ENCODE data around the gene C1S.

Gene C1S

DNA sequence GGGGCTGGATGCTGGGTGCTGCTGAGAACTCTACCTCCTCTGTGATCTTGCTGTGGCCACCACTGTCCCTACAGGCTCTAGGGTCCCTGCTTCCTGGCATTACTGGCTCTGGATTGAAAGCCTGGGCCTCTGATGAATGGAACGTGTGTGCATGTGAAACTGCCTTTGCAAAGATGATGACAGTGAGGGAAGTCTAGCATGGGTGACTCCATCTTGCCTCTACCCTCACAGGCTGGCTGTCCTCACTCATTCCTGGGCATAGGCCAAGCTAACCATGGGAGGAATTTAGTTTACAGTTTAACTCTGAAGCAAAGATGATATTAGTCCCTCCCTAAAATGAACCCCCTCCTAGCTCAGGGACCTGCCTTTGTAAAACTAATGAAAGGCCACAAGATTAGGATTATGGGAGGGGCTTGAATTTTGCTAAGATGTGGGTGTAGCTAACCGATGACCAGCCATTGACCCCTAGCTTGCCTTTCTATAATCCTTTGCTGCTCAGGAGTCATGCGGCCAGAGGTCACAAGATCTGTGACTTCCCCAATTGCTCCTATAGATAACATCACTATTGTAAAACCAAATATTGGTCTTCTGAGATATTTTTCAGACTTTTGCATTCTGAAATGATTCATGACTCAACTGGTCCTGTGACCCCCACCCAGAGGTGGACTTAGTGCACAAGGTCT, 2.2 kb upstream of the C1S start:
- TF ChIP-seq, protein P1, sequence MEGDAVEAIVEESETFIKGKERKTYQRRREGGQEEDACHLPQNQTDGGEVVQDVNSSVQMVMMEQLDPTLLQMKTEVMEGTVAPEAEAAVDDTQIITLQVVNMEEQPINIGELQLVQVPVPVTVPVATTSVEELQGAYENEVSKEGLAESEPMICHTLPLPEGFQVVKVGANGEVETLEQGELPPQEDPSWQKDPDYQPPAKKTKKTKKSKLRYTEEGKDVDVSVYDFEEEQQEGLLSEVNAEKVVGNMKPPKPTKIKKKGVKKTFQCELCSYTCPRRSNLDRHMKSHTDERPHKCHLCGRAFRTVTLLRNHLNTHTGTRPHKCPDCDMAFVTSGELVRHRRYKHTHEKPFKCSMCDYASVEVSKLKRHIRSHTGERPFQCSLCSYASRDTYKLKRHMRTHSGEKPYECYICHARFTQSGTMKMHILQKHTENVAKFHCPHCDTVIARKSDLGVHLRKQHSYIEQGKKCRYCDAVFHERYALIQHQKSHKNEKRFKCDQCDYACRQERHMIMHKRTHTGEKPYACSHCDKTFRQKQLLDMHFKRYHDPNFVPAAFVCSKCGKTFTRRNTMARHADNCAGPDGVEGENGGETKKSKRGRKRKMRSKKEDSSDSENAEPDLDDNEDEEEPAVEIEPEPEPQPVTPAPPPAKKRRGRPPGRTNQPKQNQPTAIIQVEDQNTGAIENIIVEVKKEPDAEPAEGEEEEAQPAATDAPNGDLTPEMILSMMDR (IDR thresholded peaks at IDR 0.05; ENCODE audit: low read depth, low read length, missing control alignments): no peak
- no peak overlapping the region for H3K4me3 ChIP-seq (ENCODE audit: low read depth, low read length)
- DNase-seq (ENCODE audit: low read depth): no peak
- in situ Hi-C loops (cut with HindIII; ENCODE audit: low sequenced_read_pairs): loop anchor here (5.0 kb wide), 1 partner anchor 49 kb away; the partner anchor contains the start of gene C1RL

DNA sequence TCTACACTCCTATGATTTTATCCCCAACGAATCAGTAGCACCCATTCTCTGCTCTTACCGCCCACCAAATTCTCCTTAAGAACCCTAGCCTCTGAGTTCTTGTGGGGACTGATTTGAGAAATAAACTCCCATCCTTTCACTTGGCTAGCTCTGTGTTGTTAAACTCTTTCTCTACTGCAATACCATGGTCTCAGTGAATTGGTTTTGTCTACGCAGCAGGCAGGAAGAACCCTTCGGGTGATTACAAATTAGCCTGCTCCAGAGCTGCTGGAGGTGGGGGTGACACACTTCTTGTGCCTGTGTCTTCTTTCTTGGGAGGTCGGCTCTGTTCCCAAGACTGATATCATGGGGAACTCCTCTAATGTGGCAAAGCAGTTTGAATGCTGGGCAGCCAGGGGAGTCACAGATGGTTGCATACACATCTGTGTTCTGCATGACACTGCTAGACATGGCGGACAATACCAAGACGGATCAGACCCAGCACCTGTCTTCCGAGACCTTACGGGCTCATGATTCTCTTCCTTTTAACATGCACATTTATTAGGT, 1.6 kb upstream of the C1S start:
- no peak overlapping the region for H3K4me3 ChIP-seq (ENCODE audit: low read depth, low read length)
- DNase-seq (ENCODE audit: low read depth): no peak
- in situ Hi-C loops (cut with HindIII; ENCODE audit: low sequenced_read_pairs): loop anchor here (5.0 kb wide), 1 partner anchor 48 kb away; the partner anchor contains the start of gene C1RL
- TF ChIP-seq, protein P1 (IDR thresholded peaks at IDR 0.05; ENCODE audit: low read depth, low read length, missing control alignments): no peak

DNA sequence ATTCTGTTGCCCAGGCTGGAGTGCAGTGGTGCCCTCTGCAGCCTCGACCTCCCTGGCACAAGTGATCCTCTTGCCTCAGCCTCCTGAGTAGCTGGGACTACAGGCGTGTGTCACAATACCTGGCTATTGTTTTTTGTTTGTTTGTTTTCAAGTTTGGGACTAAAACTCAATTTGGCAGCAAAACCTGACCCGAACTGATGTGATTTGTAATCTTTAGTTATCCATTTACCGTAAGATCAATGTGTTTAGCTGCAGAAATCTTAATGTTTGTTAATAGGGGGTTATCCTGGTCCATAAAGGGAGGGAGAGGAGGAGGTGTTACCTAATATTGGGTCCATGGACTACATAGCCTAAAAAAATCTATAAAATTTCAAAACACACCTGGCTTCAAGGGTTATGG, 738 bp upstream of the C1S start:
- TF ChIP-seq, protein P1 (IDR thresholded peaks at IDR 0.05; ENCODE audit: low read depth, low read length, missing control alignments): no peak
- H3K4me3 ChIP-seq (ENCODE audit: low read depth, low read length): no peak overlapping the region
- in situ Hi-C loops (cut with HindIII; ENCODE audit: low sequenced_read_pairs): loop anchor here (5.0 kb wide), 1 partner anchor 48 kb away; the partner anchor contains the start of gene C1RL
- no peak for DNase-seq (ENCODE audit: low read depth)

DNA sequence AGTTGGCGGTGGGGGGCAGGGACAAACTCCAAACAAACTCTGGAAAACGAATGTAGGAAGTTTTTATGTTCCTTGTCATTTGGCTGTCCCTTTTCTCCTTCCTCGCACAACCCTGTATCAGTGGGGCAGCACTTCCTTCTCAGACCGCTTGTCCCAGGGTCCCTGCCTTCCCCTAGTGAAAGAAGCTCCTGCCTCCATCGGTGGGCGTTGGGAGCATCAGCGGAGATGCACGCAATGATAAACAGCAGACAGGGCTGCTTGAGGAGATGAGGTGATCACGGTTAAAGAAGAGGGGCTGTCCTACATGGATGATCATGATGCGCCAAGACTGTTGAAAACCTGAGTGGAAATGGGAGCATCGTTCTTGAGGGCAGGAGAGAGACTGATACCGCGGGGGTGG, 620 bp downstream of the C1S start:
- peak overlapping the region; percentile 19 for H3K4me3 ChIP-seq (ENCODE audit: low read depth, low read length)
- DNase-seq (ENCODE audit: low read depth): no peak
- in situ Hi-C loops (cut with HindIII; ENCODE audit: low sequenced_read_pairs): no loop called here
- TF ChIP-seq, protein P1 (IDR thresholded peaks at IDR 0.05; ENCODE audit: low read depth, low read length, missing control alignments): no peak

DNA sequence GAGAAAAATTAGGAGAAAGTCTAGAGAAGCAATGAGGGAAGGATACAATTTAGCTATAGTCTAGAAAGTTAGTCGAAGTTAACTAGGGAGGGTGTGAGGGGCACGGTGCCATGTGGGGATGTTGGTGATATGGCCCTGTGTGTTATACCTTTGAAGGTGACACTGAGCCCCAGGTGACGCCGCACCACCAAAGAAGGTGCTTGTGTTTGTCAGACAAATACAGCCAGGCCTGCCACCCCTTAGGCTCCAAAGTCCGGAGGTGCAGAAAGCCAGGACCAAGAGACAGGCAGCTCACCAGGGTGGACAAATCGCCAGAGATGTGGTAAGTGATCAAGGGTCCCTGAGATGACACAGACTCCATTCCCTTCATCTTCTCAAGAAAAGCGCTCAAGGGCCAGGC, 1.1 kb downstream of the C1S start:
- TF ChIP-seq, protein P1 (IDR thresholded peaks at IDR 0.05; ENCODE audit: low read depth, low read length, missing control alignments): no peak
- no peak overlapping the region for H3K4me3 ChIP-seq (ENCODE audit: low read depth, low read length)
- no peak for DNase-seq (ENCODE audit: low read depth)
- in situ Hi-C loops (cut with HindIII; ENCODE audit: low sequenced_read_pairs): no loop called here

DNA sequence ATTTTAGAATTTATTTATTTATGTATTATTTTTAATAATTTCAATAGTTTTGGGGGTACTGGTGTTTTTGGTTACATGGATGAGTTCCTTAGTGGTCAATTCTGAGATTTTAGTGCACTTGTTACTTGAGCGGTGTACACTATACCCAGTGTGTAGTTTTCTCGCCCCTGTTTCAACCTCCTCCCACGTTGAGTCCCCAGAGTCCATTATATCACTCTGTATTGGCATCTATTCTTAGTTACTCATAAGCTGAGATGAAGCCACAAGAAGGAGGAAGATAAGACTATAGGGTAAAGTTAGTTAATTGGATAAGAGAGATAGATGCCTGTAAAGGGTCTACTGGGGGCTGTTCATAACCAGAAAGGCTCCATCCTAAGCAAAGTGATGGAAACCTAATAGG, 4.0 kb downstream of the C1S start:
- no peak for DNase-seq (ENCODE audit: low read depth)
- in situ Hi-C loops (cut with HindIII; ENCODE audit: low sequenced_read_pairs): no loop called here
- no peak overlapping the region for H3K4me3 ChIP-seq (ENCODE audit: low read depth, low read length)
- TF ChIP-seq, protein P1 (IDR thresholded peaks at IDR 0.05; ENCODE audit: low read depth, low read length, missing control alignments): no peak

All from astrocyte of the cerebellum (primary cell).